K562 (cell line): ENCODE measurements around the gene GET3. TPM values are rescaled to one million over a fixed set of nuclear protein-coding genes. Genes with fewer than 3 reads are reported as not detected.

ENCODE experiments used
- FOXA1 ChIP-seq: fragments of 450-650 bp; IDR thresholded peaks from 2 replicates; pipeline ENCODE4 v1.6.1; 2016; ENCODE audit warnings: mild to moderate bottlenecking, borderline replicate concordance
- FOXK1 ChIP-seq: sonication (generic); formaldehyde crosslinking; IDR thresholded peaks from 2 replicates; pipeline ENCODE4 v1.8.0; 2022; ENCODE audit warnings: missing genetic modification reagents, mild to moderate bottlenecking, borderline replicate concordance
- GABPB2 ChIP-seq: fragments of 250-450 bp; sonication (Bioruptor Pico); conservative IDR thresholded peaks from 2 replicates; pipeline ENCODE4 v1.5.1; 2021; ENCODE audit warnings: mild to moderate bottlenecking
- JUN ChIP-seq, 2 experiments: sonication (generic) in 1 of 2; formaldehyde crosslinking in 1 of 2; IDR thresholded peaks; 2 replicates each; pipeline versions ENCODE4 v1.6.1 to v1.8.0; 2012 to 2022; ENCODE audit warnings: borderline replicate concordance in 2 of 2, mild to moderate bottlenecking in 2 of 2, improper control_type of control experiment in 1 of 2, low read depth in 1 of 2, low read length in 1 of 2, missing genetic modification reagents in 1 of 2
- MAZ ChIP-seq, 2 experiments: fragments of 450-650 bp in 1 of 2; sonication (generic) in 1 of 2; formaldehyde crosslinking; IDR thresholded peaks in 1 of 2; conservative IDR thresholded peaks in 1 of 2; 2 replicates each; pipeline versions ENCODE4 v1.4.0 to v1.5.0; 2020; ENCODE audit warnings: mild to moderate bottlenecking in 1 of 2, missing genetic modification reagents in 1 of 2
- MEIS2 ChIP-seq: fragments of 450-650 bp; IDR thresholded peaks from 2 replicates; pipeline ENCODE4 v1.6.1; 2014; ENCODE audit warnings: mild to moderate bottlenecking; ENCODE audit not compliant: partially characterized antibody
- MYNN ChIP-seq, 2 experiments: sonication (generic); formaldehyde crosslinking in 1 of 2; IDR thresholded peaks; 2 replicates each; pipeline versions ENCODE4 v1.5.0 to v1.6.1; 2016 to 2020; ENCODE audit warnings: antibody characterized with exemption in 1 of 2, missing genetic modification reagents in 1 of 2
- NBN ChIP-seq: fragments of 450-650 bp; IDR thresholded peaks from 2 replicates; pipeline ENCODE4 v1.6.1; 2016; ENCODE audit warnings: low read depth, mild to moderate bottlenecking
- NR4A1 ChIP-seq, 2 experiments: fragments of 250-450 bp in 1 of 2; fragments of 450-650 bp in 1 of 2; sonication (Bioruptor Pico) in 1 of 2; IDR thresholded peaks; 2 replicates each; pipeline versions ENCODE4 v1.4.0 to v1.6.1; 2016 to 2020; ENCODE audit warnings: mild to moderate bottlenecking in 2 of 2, missing compliant biosample characterization in 1 of 2, missing genetic modification characterization in 1 of 2, moderate library complexity in 1 of 2
- PTBP1 ChIP-seq: fragments of 200-400 bp; formaldehyde crosslinking; IDR thresholded peaks from 2 replicates; pipeline ENCODE4 v1.6.1; 2017; ENCODE audit warnings: low read depth, low read length
- RBM34 ChIP-seq: fragments of 200-400 bp; formaldehyde crosslinking; IDR thresholded peaks from 2 replicates; pipeline ENCODE4 v1.6.1; 2018; ENCODE audit warnings: low read length, borderline replicate concordance; ENCODE audit not compliant: insufficient read depth
- SETDB1 ChIP-seq: IDR thresholded peaks from one replicate; pipeline ENCODE4 v1.6.1; 2012; ENCODE audit warnings: low read length, control low read depth, inconsistent platforms
- SMAD1 ChIP-seq: fragments of 150-350 bp; IDR thresholded peaks from 2 replicates; pipeline ENCODE4 v1.6.1; 2014; ENCODE audit warnings: low read length, low read depth; ENCODE audit not compliant: partially characterized antibody
- SREBF2 ChIP-seq: sonication (generic); formaldehyde crosslinking; IDR thresholded peaks from 2 replicates; pipeline ENCODE4 v1.4.0; 2020; ENCODE audit warnings: mild to moderate bottlenecking, missing genetic modification reagents
- STAT5B ChIP-seq: fragments of 250-450 bp; sonication (Bioruptor Pico); IDR thresholded peaks from 2 replicates; pipeline ENCODE4 v1.8.0; 2021; ENCODE audit warnings: mild to moderate bottlenecking, inconsistent platforms
- TAF1 ChIP-seq: IDR thresholded peaks from 2 replicates; pipeline ENCODE4 v1.6.1; 2011; ENCODE audit warnings: mild to moderate bottlenecking, low read length, moderate library complexity; ENCODE audit not compliant: insufficient read depth, control insufficient read depth, severe bottlenecking; ENCODE audit errors: extremely low read depth
- ZKSCAN8 ChIP-seq: fragments of 200-800 bp; sonication (Bioruptor generic); IDR thresholded peaks from 2 replicates; pipeline ENCODE4 v1.6.1; 2016; ENCODE audit warnings: missing genetic modification characterization, missing compliant biosample characterization
- ZNF239 ChIP-seq: fragments of 250-450 bp; sonication (Bioruptor Pico); IDR thresholded peaks from 2 replicates; pipeline ENCODE4 v1.4.0; 2020; ENCODE audit warnings: mild to moderate bottlenecking
- ZNF354B ChIP-seq: fragments of 250-450 bp; sonication (Bioruptor Pico); IDR thresholded peaks from 2 replicates; pipeline ENCODE4 v1.4.0; 2020
- ZNF507 ChIP-seq: conservative IDR thresholded peaks from 2 replicates; pipeline ENCODE4 v1.6.1; 2017; ENCODE audit warnings: missing genetic modification characterization, missing compliant biosample characterization
- polyA plus RNA-seq, 8 experiments: library from polyadenylated mRNA; depleted of rRNA in 4 of 8; stranded (reverse) in 5 of 8; unstranded in 3 of 8; fragments of >200 nt; fragmentation: Nextera tagmentation in 2 of 8; fragmentation: Illumina TruSeq in 1 of 8; extraction: Ambion mirVana in 2 of 8; extraction: Trizol in 1 of 8; gene quantifications; 2 replicates each; pipeline versions ENCODE4 v1.2.1 to v1.2.3, GENCODE V29; 2011 to 2014; ENCODE audit warnings: inconsistent platforms in 1 of 8, missing spikeins in 1 of 8
- total RNA-seq, 7 experiments: library from RNA; depleted of rRNA in 6 of 7; stranded (reverse); fragments of >200 nt in 6 of 7; fragmentation: Illumina TruSeq in 2 of 7; extraction: Trizol in 2 of 7; gene quantifications; 2 replicates each; pipeline versions ENCODE4 v1.2.1 to v1.2.3, GENCODE V29; 2011 to 2021; ENCODE audit warnings: low replicate concordance in 1 of 7
- TF ChIP-seq, protein P1 (sequence below), 2 experiments: fragments of 250-450 bp in 1 of 2; fragments of 450-650 bp in 1 of 2; sonication (Bioruptor Pico) in 1 of 2; IDR thresholded peaks; 2 replicates each; pipeline versions ENCODE4 v1.6.1 to v1.8.0; 2016 to 2021; ENCODE audit warnings: mild to moderate bottlenecking in 2 of 2, moderate library complexity in 2 of 2, missing compliant biosample characterization in 1 of 2, missing genetic modification characterization in 1 of 2
- TF ChIP-seq, protein P2 (sequence below): sonication (generic); formaldehyde crosslinking; IDR thresholded peaks from 2 replicates; pipeline ENCODE4 v1.8.1; 2023; ENCODE audit warnings: mild to moderate bottlenecking, missing genetic modification reagents
- TF ChIP-seq, protein P3 (sequence below): sonication (generic); formaldehyde crosslinking; IDR thresholded peaks from 2 replicates; pipeline ENCODE4 v1.8.0; 2022; ENCODE audit warnings: mild to moderate bottlenecking, missing genetic modification reagents, borderline replicate concordance

The GET3 gene
- total and polyA plus RNA-seq, 9 of the 15 experiments (the other 6 are each of a cell fraction or from before 2014, with no cell fraction given), result 8.3 to 83.5 (median 51.8) TPM

DNA sequence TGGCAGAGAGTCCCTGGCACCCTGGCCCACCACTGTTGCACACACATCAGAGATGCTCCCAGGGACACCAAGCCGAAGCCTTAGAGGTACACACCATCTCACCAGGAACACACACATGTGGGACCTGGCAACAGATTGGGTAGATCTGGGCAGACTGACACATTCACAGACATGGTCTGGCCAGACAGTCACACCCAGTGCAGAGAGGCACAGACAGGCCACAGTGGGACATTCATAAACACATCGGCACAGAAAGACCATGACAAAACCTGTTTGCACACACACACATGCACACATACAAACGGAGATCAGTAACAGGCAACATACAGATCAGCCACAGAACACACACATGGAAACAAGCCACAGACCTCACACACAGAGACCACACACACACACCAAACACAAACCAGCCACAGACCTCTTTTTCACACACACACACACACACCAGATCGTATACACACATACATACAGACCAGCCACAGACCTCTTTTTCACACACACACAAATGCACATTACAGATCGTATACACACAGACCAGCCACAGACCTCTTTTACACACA is 47.7 kb downstream of the GET3 start (continued):
- TF ChIP-seq JUN (IDR thresholded peaks at IDR 0.05; ENCODE audit: borderline replicate concordance, low read depth, low read length) (no peak; the same call in 1 of the 2 replicates), JUN (CRISPR knock-in tag; IDR thresholded peaks at IDR 0.05; ENCODE audit: borderline replicate concordance) (no peak), MEIS2 (no peak), SMAD1 (no peak), ZKSCAN8 (CRISPR knock-in tag) (0 out of 2 replicates have a peak, but pooled peaks have one; percentile 6), SETDB1 (no peak), TAF1 (no peak), PTBP1 (no peak), GABPB2 (CRISPR knock-in tag) (no peak), SREBF2 (no peak), ZNF354B (no peak), MAZ (CRISPR knock-in tag; conservative IDR thresholded peaks at IDR 0.05 in 1 of 2, IDR thresholded peaks at IDR 0.05 in 1 of 2) (no peak; a peak in 1 of 4 replicates), ZNF239 (CRISPR knock-in tag) (no peak), FOXK1 (CRISPR knock-in tag) (0 out of 2 replicates have a peak, but pooled peaks have one; percentile 6), ZNF507 (no peak), STAT5B (CRISPR knock-in tag) (no peak), NR4A1 (CRISPR knock-in tag; IDR thresholded peaks at IDR 0.05) (no peak), NR4A1 (tag; IDR thresholded peaks at IDR 0.05) (no peak), FOXA1 (no peak), MYNN (IDR thresholded peaks at IDR 0.05) (no peak; the same call in 1 of the 2 replicates), MYNN (CRISPR knock-in tag; IDR thresholded peaks at IDR 0.05) (no peak), RBM34 (no peak), NBN (no peak; the same call in 1 of the 2 replicates)
- TF ChIP-seq, protein P1, sequence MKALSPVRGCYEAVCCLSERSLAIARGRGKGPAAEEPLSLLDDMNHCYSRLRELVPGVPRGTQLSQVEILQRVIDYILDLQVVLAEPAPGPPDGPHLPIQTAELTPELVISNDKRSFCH (CRISPR knock-in tag; IDR thresholded peaks at IDR 0.05), result no peak
- TF ChIP-seq, protein P1 (tag; IDR thresholded peaks at IDR 0.05), result no peak
- TF ChIP-seq, protein P2, sequence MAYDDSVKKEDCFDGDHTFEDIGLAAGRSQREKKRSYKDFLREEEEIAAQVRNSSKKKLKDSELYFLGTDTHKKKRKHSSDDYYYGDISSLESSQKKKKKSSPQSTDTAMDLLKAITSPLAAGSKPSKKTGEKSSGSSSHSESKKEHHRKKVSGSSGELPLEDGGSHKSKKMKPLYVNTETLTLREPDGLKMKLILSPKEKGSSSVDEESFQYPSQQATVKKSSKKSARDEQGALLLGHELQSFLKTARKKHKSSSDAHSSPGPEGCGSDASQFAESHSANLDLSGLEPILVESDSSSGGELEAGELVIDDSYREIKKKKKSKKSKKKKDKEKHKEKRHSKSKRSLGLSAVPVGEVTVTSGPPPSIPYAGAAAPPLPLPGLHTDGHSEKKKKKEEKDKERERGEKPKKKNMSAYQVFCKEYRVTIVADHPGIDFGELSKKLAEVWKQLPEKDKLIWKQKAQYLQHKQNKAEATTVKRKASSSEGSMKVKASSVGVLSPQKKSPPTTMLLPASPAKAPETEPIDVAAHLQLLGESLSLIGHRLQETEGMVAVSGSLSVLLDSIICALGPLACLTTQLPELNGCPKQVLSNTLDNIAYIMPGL, result no peak
- TF ChIP-seq, protein P3, sequence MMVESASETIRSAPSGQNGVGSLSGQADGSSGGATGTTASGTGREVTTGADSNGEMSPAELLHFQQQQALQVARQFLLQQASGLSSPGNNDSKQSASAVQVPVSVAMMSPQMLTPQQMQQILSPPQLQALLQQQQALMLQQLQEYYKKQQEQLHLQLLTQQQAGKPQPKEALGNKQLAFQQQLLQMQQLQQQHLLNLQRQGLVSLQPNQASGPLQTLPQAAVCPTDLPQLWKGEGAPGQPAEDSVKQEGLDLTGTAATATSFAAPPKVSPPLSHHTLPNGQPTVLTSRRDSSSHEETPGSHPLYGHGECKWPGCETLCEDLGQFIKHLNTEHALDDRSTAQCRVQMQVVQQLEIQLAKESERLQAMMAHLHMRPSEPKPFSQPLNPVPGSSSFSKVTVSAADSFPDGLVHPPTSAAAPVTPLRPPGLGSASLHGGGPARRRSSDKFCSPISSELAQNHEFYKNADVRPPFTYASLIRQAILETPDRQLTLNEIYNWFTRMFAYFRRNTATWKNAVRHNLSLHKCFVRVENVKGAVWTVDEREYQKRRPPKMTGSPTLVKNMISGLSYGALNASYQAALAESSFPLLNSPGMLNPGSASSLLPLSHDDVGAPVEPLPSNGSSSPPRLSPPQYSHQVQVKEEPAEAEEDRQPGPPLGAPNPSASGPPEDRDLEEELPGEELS (CRISPR knock-in tag), result no peak
